Measurements from ENCODE around the gene CA10. TPM values are rescaled to one million over a fixed set of nuclear protein-coding genes. Genes with fewer than 3 reads are reported as not detected.

Gene CA10
- total and polyA plus RNA-seq, 9 of the 15 experiments (the other 6 are each of a cell fraction or from before 2014, with no cell fraction given) = not detected

DNA sequence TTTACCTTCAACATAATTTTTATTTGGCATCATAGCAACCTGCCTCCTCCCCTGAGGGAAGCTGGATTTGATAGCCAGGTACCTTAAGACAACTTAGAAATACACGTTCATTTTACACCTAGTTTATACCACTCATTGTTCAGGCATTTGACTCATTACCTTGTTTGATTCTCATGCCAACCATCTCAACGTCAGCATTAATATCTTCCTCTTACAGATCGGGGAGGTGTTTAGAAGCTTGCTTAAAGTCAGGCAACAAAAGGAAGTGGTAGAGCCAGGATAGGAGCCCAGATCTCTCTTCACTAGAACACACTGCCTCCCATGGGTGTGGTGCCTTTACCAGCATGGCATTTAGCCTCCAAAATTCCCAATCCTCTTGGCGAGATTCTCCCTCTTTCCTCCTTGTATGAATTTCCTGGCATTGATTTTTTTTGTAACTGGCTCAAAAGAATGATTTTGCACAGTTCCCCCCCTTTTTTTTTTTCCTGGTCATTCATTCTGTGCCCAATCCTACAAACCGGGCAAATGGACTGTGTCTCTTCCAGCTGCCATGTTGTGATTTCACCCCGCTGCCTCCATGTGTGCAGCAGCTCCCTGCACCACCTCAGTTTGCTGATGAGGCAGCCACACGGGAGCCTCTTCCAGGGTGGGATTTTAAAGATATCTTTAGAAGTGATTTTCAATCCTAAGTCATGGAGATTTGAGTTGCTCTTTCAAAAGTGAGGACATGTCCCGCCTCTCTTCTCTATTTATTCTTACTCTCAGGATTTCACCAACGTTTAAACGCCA, 514.6 kb downstream of the CA10 start:
- no peak overlapping the region for H2AFZ ChIP-seq (ENCODE audit: low read depth, low read length)
- H3K4me2 ChIP-seq (ENCODE audit: insufficient read depth, low read length) = no peak overlapping the region
- TF ChIP-seq FIP1L1 (IDR thresholded peaks at IDR 0.05; ENCODE audit: low read depth, low read length, poor library complexity, severe bottlenecking) (no peak), KDM1A (IDR thresholded peaks at IDR 0.05) (no peak)
- H3K27ac ChIP-seq (ENCODE audit: extremely low read depth, low read depth, low read length) = no peak overlapping the region
- no TSS peak for BruUV-seq (replicated peaks)
- no peaks in the 10 kb centered on the region for H3K9me3 ChIP-seq (replicated peaks; ENCODE audit: control insufficient read depth, insufficient read depth, low read depth, low read length)
- intact Hi-C loops (cut with micrococcal nuclease) (no loop called here), in situ Hi-C loops (cut with MboI) (no loop called here)
- H4K20me1 ChIP-seq (replicated peaks; ENCODE audit: control insufficient read depth, insufficient read depth, low read length) = no peaks in the 10 kb centered on the region
- no peak for DNase-seq (ENCODE audit: extremely low read depth in 1 of 4, low spot score in 3 of 4)
- no peaks in the 10 kb centered on the region for H3K36me3 ChIP-seq (ENCODE audit: control insufficient read depth, insufficient read depth, low read length)
- no peaks in the 10 kb centered on the region for H3K27me3 ChIP-seq (ENCODE audit: control insufficient read depth in 2 of 2, insufficient read depth in 2 of 2, low read length in 2 of 2)
- 1% methylated on average over 10 of the region's 10 CpGs for WGBS (ENCODE audit: insufficient coverage, low coverage, missing lambda C conversion rate)
- no peak overlapping the region for H3K9ac ChIP-seq (ENCODE audit: insufficient read depth in 1 of 2, low read depth in 2 of 2, low read length in 2 of 2)
- H3K4me3 ChIP-seq = no peak overlapping the region
- no peak for FAIRE-seq
- no peaks in the 10 kb centered on the region for H3K4me1 ChIP-seq (replicated peaks in 1 of 2; ENCODE audit: control insufficient read depth in 2 of 2, insufficient read depth in 2 of 2, low read length in 2 of 2)
- CTCF ChIA-PET (ENCODE audit: low intra/inter-chr PET ratio) = no interaction called here
- ATAC-seq = no peak
- POLR2A ChIA-PET = no interaction called here
- no peaks in the 10 kb centered on the region for H3K79me2 ChIP-seq (ENCODE audit: control insufficient read depth, insufficient read depth, low read length)
- no peaks in the 10 kb centered on the region for H3K9me1 ChIP-seq (ENCODE audit: control insufficient read depth, insufficient read depth, low read length)

DNA sequence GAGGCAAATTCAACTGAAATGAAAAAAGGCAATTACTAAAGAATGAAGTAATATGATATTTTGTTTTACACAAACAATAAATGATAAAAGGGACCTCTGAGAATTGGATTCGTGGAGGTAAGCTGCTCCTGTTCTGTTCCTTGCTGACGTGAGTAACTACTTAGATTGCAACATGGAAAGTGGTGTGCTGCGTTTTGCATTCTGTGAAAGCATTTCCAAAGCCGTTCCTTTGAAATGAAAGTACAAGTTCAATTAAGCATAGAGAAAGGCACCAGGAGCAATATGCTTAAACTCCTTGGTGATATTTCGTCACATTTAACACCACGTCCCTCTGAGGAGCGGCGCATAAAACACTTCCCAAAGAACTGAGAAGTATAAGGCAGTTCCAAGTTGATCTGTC, 516.5 kb downstream of the CA10 start:
- Histone ChIP-seq H3K4me2 (ENCODE audit: insufficient read depth, low read length) (no peak overlapping the region), H3K36me3 (ENCODE audit: control insufficient read depth, insufficient read depth, low read length) (no peaks in the 10 kb centered on the region), H3K9me3 (replicated peaks; ENCODE audit: control insufficient read depth, insufficient read depth, low read depth, low read length) (no peaks in the 10 kb centered on the region), H3K27me3 (ENCODE audit: control insufficient read depth in 2 of 2, insufficient read depth in 2 of 2, low read length in 2 of 2) (no peaks in the 10 kb centered on the region), H3K27ac (ENCODE audit: extremely low read depth, low read depth, low read length) (no peak overlapping the region), H3K4me3 (no peak overlapping the region), H3K4me1 (replicated peaks in 1 of 2; ENCODE audit: control insufficient read depth in 2 of 2, insufficient read depth in 2 of 2, low read length in 2 of 2) (no peaks in the 10 kb centered on the region), H3K79me2 (ENCODE audit: control insufficient read depth, insufficient read depth, low read length) (no peaks in the 10 kb centered on the region), H3K9me1 (ENCODE audit: control insufficient read depth, insufficient read depth, low read length) (no peaks in the 10 kb centered on the region), H4K20me1 (replicated peaks; ENCODE audit: control insufficient read depth, insufficient read depth, low read length) (no peaks in the 10 kb centered on the region), H2AFZ (ENCODE audit: low read depth, low read length) (no peak overlapping the region), H3K9ac (ENCODE audit: insufficient read depth in 1 of 2, low read depth in 2 of 2, low read length in 2 of 2) (no peak overlapping the region)
- BruUV-seq (replicated peaks) = no TSS peak
- in situ Hi-C loops (cut with MboI) = no loop called here
- 0% methylated on average over 8 of the region's 8 CpGs for WGBS (ENCODE audit: insufficient coverage, low coverage, missing lambda C conversion rate)
- no peak for TF ChIP-seq POLR3A (IDR thresholded peaks at IDR 0.05; ENCODE audit: borderline replicate concordance, extremely low read depth, insufficient read depth, insufficient read length)
- TF ChIP-seq XRCC4 (IDR thresholded peaks at IDR 0.05; ENCODE audit: extremely low read depth, insufficient read depth, insufficient read length) = no peak
- TF ChIP-seq ZNF197 (CRISPR knock-in tag; IDR thresholded peaks at IDR 0.05; ENCODE audit: low read depth) = no peak
- TF ChIP-seq HNRNPLL (IDR thresholded peaks at IDR 0.05; ENCODE audit: low read depth, low read length, poor library complexity, severe bottlenecking) = no peak
- TF ChIP-seq, protein P1, sequence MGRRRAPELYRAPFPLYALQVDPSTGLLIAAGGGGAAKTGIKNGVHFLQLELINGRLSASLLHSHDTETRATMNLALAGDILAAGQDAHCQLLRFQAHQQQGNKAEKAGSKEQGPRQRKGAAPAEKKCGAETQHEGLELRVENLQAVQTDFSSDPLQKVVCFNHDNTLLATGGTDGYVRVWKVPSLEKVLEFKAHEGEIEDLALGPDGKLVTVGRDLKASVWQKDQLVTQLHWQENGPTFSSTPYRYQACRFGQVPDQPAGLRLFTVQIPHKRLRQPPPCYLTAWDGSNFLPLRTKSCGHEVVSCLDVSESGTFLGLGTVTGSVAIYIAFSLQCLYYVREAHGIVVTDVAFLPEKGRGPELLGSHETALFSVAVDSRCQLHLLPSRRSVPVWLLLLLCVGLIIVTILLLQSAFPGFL (CRISPR knock-in tag; IDR thresholded peaks at IDR 0.05) = no peak
- FAIRE-seq (no peak), DNase-seq (ENCODE audit: extremely low read depth in 1 of 4, low spot score in 3 of 4) (no peak), ATAC-seq (no peak)
- POLR2A ChIA-PET = no interaction called here
- intact Hi-C loops (cut with micrococcal nuclease) = no loop called here
- CTCF ChIA-PET (ENCODE audit: low intra/inter-chr PET ratio) = no interaction called here

Measured in K562 (cell line).